AG09319 (cell line): ENCODE measurements around the gene LSM4.

Experiments used
- DNase-seq: peaks from one replicate; pipeline ENCODE4 v3.0.0-alpha.2; 2010; ENCODE audit warnings: low read depth; ENCODE audit errors: extremely low read depth
- CTCF ChIP-seq: IDR thresholded peaks from 2 replicates; pipeline ENCODE4 v1.5.1; 2011; ENCODE audit warnings: low read depth, mild to moderate bottlenecking, inconsistent platforms, low read length, moderate library complexity

Gene LSM4

GRCh38 chr19:18297308-18297707 lies 25.6 kb downstream of the LSM4 start:
- no peak for TF ChIP-seq CTCF
- no peak for DNase-seq

GRCh38 chr19:18295034-18295451 lies 27.8 kb downstream of the LSM4 start:
- TF ChIP-seq CTCF: no peak
- DNase-seq: no peak

GRCh38 chr19:18294467-18294864 lies 28.4 kb downstream of the LSM4 start:
- no peak for TF ChIP-seq CTCF
- DNase-seq: no peak

GRCh38 chr19:18293642-18294466 lies 29.0 kb downstream of the LSM4 start:
- no peak for TF ChIP-seq CTCF
- DNase-seq: no peak

- no peak for DNase-seq
Measured at GRCh38 chr19:18292810-18293641, 29.9 kb downstream of the LSM4 start.

GRCh38 chr19:18292462-18292809 lies 30.4 kb downstream of the LSM4 start:
- TF ChIP-seq CTCF: no peak
- DNase-seq: no peak

More at GRCh38 chr19:18292810-18293641, 29.9 kb downstream of the LSM4 start:
- no peak for TF ChIP-seq CTCF
